H9 (cell line): ENCODE measurements around the gene MMAA. TPM values are rescaled to one million over a fixed set of nuclear protein-coding genes. Genes with fewer than 3 reads are reported as not detected.

Experiments used
- DNase-seq: peaks from one replicate; pipeline ENCODE4 v3.0.0-alpha.2; 2017
- H2AFZ ChIP-seq: one replicate; pipeline ENCODE4 v1.6.1; 2013; ENCODE audit warnings: mild to moderate bottlenecking, low read length, control low read depth, moderate library complexity
- H2AK5ac ChIP-seq: 2 replicates; pipeline ENCODE4 v1.6.1; 2013; ENCODE audit warnings: low read length, control low read depth, mixed read lengths; ENCODE audit not compliant: insufficient read length
- H2BK120ac ChIP-seq: one replicate; pipeline ENCODE4 v1.6.1; 2013; ENCODE audit warnings: low read depth, mild to moderate bottlenecking, low read length, control low read depth, inconsistent platforms; ENCODE audit not compliant: poor library complexity, severe bottlenecking
- H2BK12ac ChIP-seq: 2 replicates; pipeline ENCODE4 v1.6.1; 2013; ENCODE audit warnings: low read length, control low read depth, mixed read lengths, low read depth; ENCODE audit not compliant: insufficient read length
- H2BK15ac ChIP-seq: 2 replicates; pipeline ENCODE4 v1.6.1; 2013; ENCODE audit warnings: low read depth, low read length, control low read depth
- H2BK20ac ChIP-seq: one replicate; pipeline ENCODE4 v1.6.1; 2013; ENCODE audit warnings: low read depth, mild to moderate bottlenecking, low read length, control low read depth, inconsistent platforms; ENCODE audit not compliant: poor library complexity, severe bottlenecking
- H2BK5ac ChIP-seq: 2 replicates; pipeline ENCODE4 v1.6.1; 2013; ENCODE audit warnings: low read length, control low read depth, mixed read lengths; ENCODE audit not compliant: insufficient read length
- H3K14ac ChIP-seq: 2 replicates; pipeline ENCODE4 v1.6.1; 2013; ENCODE audit warnings: low read length, control low read depth; ENCODE audit not compliant: insufficient read depth
- H3K18ac ChIP-seq: 2 replicates; pipeline ENCODE4 v1.6.1; 2013; ENCODE audit warnings: low read depth, mild to moderate bottlenecking, mixed read lengths, low read length, control low read depth; ENCODE audit not compliant: insufficient read length
- H3K23ac ChIP-seq: 2 replicates; pipeline ENCODE4 v1.6.1; 2013; ENCODE audit warnings: low read length, control low read depth, mixed read lengths, low read depth; ENCODE audit not compliant: insufficient read length
- H3K23me2 ChIP-seq: 2 replicates; pipeline ENCODE4 v1.6.1; 2013; ENCODE audit warnings: low read depth, mild to moderate bottlenecking, mixed read lengths, low read length, control low read depth; ENCODE audit not compliant: insufficient read length, poor library complexity, severe bottlenecking
- H3K27ac ChIP-seq: 2 replicates; pipeline ENCODE4 v1.5.1; 2013; ENCODE audit warnings: low read length, control low read depth, mixed read lengths, low read depth; ENCODE audit not compliant: insufficient read length
- H3K27me3 ChIP-seq: 2 replicates; pipeline ENCODE4 v1.6.1; 2013; ENCODE audit warnings: low read length, control low read depth, inconsistent platforms; ENCODE audit not compliant: insufficient read depth
- H3K4ac ChIP-seq: 2 replicates; pipeline ENCODE4 v1.6.1; 2013; ENCODE audit warnings: low read depth, mild to moderate bottlenecking, control low read depth, inconsistent platforms, low read length, moderate library complexity
- H3K4me1 ChIP-seq: 2 replicates; pipeline ENCODE4 v1.6.1; 2013; ENCODE audit warnings: low read length, control low read depth, inconsistent platforms; ENCODE audit not compliant: insufficient read depth
- H3K4me2 ChIP-seq: 2 replicates; pipeline ENCODE4 v1.6.1; 2013; ENCODE audit warnings: low read length, control low read depth, mixed read lengths; ENCODE audit not compliant: insufficient read length, insufficient read depth
- H3K56ac ChIP-seq: 2 replicates; pipeline ENCODE4 v1.6.1; 2013; ENCODE audit warnings: low read depth, mild to moderate bottlenecking, mixed read lengths, low read length, control low read depth; ENCODE audit not compliant: insufficient read length
- H3K79me1 ChIP-seq: 2 replicates; pipeline ENCODE4 v1.6.1; 2013; ENCODE audit warnings: low read depth, mild to moderate bottlenecking, moderate library complexity, low read length, control low read depth, inconsistent platforms; ENCODE audit not compliant: insufficient read depth, poor library complexity, severe bottlenecking
- H3K79me2 ChIP-seq: 2 replicates; pipeline ENCODE4 v1.6.1; 2013; ENCODE audit warnings: low read length, control low read depth, inconsistent platforms; ENCODE audit not compliant: insufficient read depth
- H3K9ac ChIP-seq: 2 replicates; pipeline ENCODE4 v1.6.1; 2013; ENCODE audit warnings: low read length, control low read depth, mixed read lengths; ENCODE audit not compliant: insufficient read length; ENCODE audit errors: extremely low read depth
- H3K9me3 ChIP-seq: one replicate; pipeline ENCODE4 v1.6.1; 2013; ENCODE audit warnings: low read depth, low read length, inconsistent platforms; ENCODE audit not compliant: control insufficient read depth
- H3T11ph ChIP-seq: one replicate; pipeline ENCODE4 v1.6.1; 2013; ENCODE audit warnings: mild to moderate bottlenecking, low read length, control low read depth, inconsistent platforms
- H4K20me1 ChIP-seq: one replicate; pipeline ENCODE4 v1.6.1; 2013; ENCODE audit not compliant: control insufficient read depth, insufficient read length, insufficient read depth
- H4K5ac ChIP-seq: 2 replicates; pipeline ENCODE4 v1.6.1; 2013; ENCODE audit warnings: low read depth, mild to moderate bottlenecking, mixed read lengths, low read length, control low read depth; ENCODE audit not compliant: insufficient read length
- H4K8ac ChIP-seq: replicated peaks from 2 replicates; pipeline ENCODE4 v1.6.1; 2013; ENCODE audit warnings: low read length, control low read depth, mixed read lengths, low read depth; ENCODE audit not compliant: insufficient read length
- H4K91ac ChIP-seq: 2 replicates; pipeline ENCODE4 v1.6.1; 2013; ENCODE audit warnings: low read depth, mild to moderate bottlenecking, moderate library complexity, mixed read lengths, low read length, control low read depth; ENCODE audit not compliant: insufficient read length
- H3K27ac Mint-ChIP-seq, 3 experiments: 2 replicates in 2 of 3; 3 replicates in 1 of 3; pipeline ENCODE4 v1.8.0; 2020 to 2021; ENCODE audit warnings: mixed read lengths in 3 of 3, mild to moderate bottlenecking in 1 of 3, moderate library complexity in 1 of 3
- H3K27me3 Mint-ChIP-seq: 2 replicates; pipeline ENCODE4 v1.8.0; 2021; ENCODE audit warnings: low read depth, mild to moderate bottlenecking, moderate library complexity, mixed read lengths
- H3K36me3 Mint-ChIP-seq, 3 experiments: 2 replicates in 2 of 3; 3 replicates in 1 of 3; pipeline ENCODE4 v1.8.0; 2020 to 2021; ENCODE audit warnings: low read depth in 3 of 3, mixed read lengths in 3 of 3; ENCODE audit not compliant: insufficient read depth in 1 of 3
- H3K4me1 Mint-ChIP-seq, 2 experiments: 2 replicates each; pipeline ENCODE4 v1.8.0; 2020; ENCODE audit warnings: mixed read lengths in 2 of 2
- H3K4me3 Mint-ChIP-seq, 2 experiments: 2 replicates in 1 of 2; 3 replicates in 1 of 2; pipeline ENCODE4 v1.8.0; 2020 to 2021; ENCODE audit warnings: mild to moderate bottlenecking in 2 of 2, mixed read lengths in 2 of 2, moderate library complexity in 1 of 2
- H3K9me3 Mint-ChIP-seq, 2 experiments: 2 replicates in 1 of 2; 3 replicates in 1 of 2; pipeline ENCODE4 v1.8.0; 2020; ENCODE audit warnings: mild to moderate bottlenecking in 2 of 2, mixed read lengths in 2 of 2, moderate library complexity in 1 of 2
- total RNA-seq: library from RNA; stranded (reverse); gene quantifications from 2 replicates; pipeline ENCODE4 v1.2.1, GENCODE V29; 2021
- TF ChIP-seq, protein P1 (sequence below): fragments of 200-600 bp; sonication (generic); conservative IDR thresholded peaks from 3 replicates; pipeline ENCODE4 v1.8.0; 2021; ENCODE audit warnings: antibody characterized with exemption, mild to moderate bottlenecking

MMAA gene
- total RNA-seq, 1 experiment from 2014 or later: 3.0 TPM

DNA sequence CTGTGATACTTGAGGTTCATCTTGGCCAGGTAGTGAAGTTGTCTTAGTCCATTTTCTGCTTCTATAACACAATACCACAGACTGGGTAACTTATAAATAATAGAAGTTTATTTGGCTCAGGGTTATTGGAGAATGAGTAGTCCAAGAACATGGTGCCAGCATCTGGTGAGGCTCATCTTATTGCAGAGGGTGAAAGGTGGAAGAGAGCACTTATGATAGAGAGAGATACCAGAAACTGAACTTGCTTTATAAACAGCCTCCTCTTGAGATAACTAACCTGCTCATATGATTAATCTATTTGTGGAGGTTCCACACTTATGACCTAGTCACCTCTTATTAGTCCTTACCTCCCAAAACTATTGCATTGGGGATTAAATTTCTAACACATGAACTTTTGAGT, 62.3 kb downstream of the MMAA start:
- H2BK5ac ChIP-seq: no peak overlapping the region
- H3K9me3 Mint-ChIP-seq: peaks cover 23 to 30% of the 10 kb centered on the region in 2 experiments
- no peaks in the 10 kb centered on the region for H3K79me1 ChIP-seq
- no peaks in the 10 kb centered on the region for H3K23me2 ChIP-seq
- H3K27ac ChIP-seq: no peak overlapping the region
- no peak overlapping the region for H3K4me3 Mint-ChIP-seq
- no peak overlapping the region for H3K4ac ChIP-seq
- no peak overlapping the region for H3T11ph ChIP-seq
- H2AFZ ChIP-seq: no peak overlapping the region
- TF ChIP-seq, protein P1, sequence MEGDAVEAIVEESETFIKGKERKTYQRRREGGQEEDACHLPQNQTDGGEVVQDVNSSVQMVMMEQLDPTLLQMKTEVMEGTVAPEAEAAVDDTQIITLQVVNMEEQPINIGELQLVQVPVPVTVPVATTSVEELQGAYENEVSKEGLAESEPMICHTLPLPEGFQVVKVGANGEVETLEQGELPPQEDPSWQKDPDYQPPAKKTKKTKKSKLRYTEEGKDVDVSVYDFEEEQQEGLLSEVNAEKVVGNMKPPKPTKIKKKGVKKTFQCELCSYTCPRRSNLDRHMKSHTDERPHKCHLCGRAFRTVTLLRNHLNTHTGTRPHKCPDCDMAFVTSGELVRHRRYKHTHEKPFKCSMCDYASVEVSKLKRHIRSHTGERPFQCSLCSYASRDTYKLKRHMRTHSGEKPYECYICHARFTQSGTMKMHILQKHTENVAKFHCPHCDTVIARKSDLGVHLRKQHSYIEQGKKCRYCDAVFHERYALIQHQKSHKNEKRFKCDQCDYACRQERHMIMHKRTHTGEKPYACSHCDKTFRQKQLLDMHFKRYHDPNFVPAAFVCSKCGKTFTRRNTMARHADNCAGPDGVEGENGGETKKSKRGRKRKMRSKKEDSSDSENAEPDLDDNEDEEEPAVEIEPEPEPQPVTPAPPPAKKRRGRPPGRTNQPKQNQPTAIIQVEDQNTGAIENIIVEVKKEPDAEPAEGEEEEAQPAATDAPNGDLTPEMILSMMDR: no peak
- H3K4me1 ChIP-seq: no peaks in the 10 kb centered on the region
- no peak overlapping the region for H3K18ac ChIP-seq
- H3K79me2 ChIP-seq: no peaks in the 10 kb centered on the region
- no peak overlapping the region for H3K9ac ChIP-seq
- no peak overlapping the region for H3K14ac ChIP-seq
- H2BK15ac ChIP-seq: no peak overlapping the region
- peaks cover 1 to 10% of the 10 kb centered on the region in 2 experiments; a peak in 2 of 4 replicates for H3K4me1 Mint-ChIP-seq
- no peaks in the 10 kb centered on the region for H3K9me3 ChIP-seq
- H2BK20ac ChIP-seq: no peak overlapping the region
- H4K20me1 ChIP-seq: no peaks in the 10 kb centered on the region
- H3K36me3 Mint-ChIP-seq: peaks cover 5 to 16% (median 15%) of the 10 kb centered on the region in 3 experiments
- H4K8ac ChIP-seq: no peak overlapping the region
- H3K23ac ChIP-seq: no peak overlapping the region
- no peak overlapping the region for H4K91ac ChIP-seq
- no peak overlapping the region for H2BK120ac ChIP-seq
- no peak overlapping the region for H4K5ac ChIP-seq
- H3K27me3 Mint-ChIP-seq: no peaks in the 10 kb centered on the region
- H2BK12ac ChIP-seq: no peak overlapping the region
- no peak overlapping the region for H3K56ac ChIP-seq
- no peaks in the 10 kb centered on the region for H3K27me3 ChIP-seq
- no peak overlapping the region for H2AK5ac ChIP-seq
- no peak overlapping the region for H3K27ac Mint-ChIP-seq
- no peak for DNase-seq
- H3K4me2 ChIP-seq: no peak overlapping the region
